Prostate gland (tissue), 2 donors: ENCODE measurements around the gene RIT2.

Source experiments
- POLR2A ChIP-seq: fragments of 450-650 bp; IDR thresholded peaks from one replicate; pipeline ENCODE4 v1.6.1; 2016; ENCODE audit warnings: antibody characterized with exemption, mild to moderate bottlenecking
- TF ChIP-seq, protein P1 (sequence below), 4 experiments: fragments of 200-600 bp in 2 of 4; fragments of 450-650 bp in 2 of 4; sonication (generic) in 2 of 4; IDR thresholded peaks; 1 replicate in 3 of 4; 2 replicates in 1 of 4; pipeline ENCODE4 v1.5.1; 2016 to 2019; ENCODE audit warnings: antibody characterized with exemption in 4 of 4, mild to moderate bottlenecking in 2 of 4, moderate library complexity in 2 of 4

- TF ChIP-seq, protein P1, sequence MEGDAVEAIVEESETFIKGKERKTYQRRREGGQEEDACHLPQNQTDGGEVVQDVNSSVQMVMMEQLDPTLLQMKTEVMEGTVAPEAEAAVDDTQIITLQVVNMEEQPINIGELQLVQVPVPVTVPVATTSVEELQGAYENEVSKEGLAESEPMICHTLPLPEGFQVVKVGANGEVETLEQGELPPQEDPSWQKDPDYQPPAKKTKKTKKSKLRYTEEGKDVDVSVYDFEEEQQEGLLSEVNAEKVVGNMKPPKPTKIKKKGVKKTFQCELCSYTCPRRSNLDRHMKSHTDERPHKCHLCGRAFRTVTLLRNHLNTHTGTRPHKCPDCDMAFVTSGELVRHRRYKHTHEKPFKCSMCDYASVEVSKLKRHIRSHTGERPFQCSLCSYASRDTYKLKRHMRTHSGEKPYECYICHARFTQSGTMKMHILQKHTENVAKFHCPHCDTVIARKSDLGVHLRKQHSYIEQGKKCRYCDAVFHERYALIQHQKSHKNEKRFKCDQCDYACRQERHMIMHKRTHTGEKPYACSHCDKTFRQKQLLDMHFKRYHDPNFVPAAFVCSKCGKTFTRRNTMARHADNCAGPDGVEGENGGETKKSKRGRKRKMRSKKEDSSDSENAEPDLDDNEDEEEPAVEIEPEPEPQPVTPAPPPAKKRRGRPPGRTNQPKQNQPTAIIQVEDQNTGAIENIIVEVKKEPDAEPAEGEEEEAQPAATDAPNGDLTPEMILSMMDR (IDR thresholded peaks at IDR 0.05), result no peak
- no peak for TF ChIP-seq POLR2A
These were observed 46.7 kb downstream of the RIT2 start for GRCh38 chr18:43068781-43069180.
